GM06990 (cell line): ENCODE data around the gene ALDH2.
A peak's percentile ranks its signal among the peaks of the same experiment; 100 is the strongest.
"Not testable (repeated sequence)": the region's sequence is repeated elsewhere in the genome, so short reads cannot be mapped to it uniquely, and the experiment has no call there.

Source experiments
- DNase-seq: peaks from one replicate; pipeline ENCODE4 v3.0.0-alpha.2; 2011; ENCODE audit not compliant: insufficient read length; ENCODE audit errors: extremely low read depth
- H3K27me3 ChIP-seq: replicated peaks from 2 replicates; pipeline ENCODE4 v1.6.0; 2011; ENCODE audit warnings: low read length; ENCODE audit not compliant: control insufficient read depth, insufficient read depth
- H3K36me3 ChIP-seq: 2 replicates; pipeline ENCODE4 v1.5.1; 2011; ENCODE audit warnings: low read length; ENCODE audit not compliant: control insufficient read depth, insufficient read depth
- H3K4me3 ChIP-seq: replicated peaks from 2 replicates; pipeline ENCODE4 v1.5.1; 2011; ENCODE audit warnings: low read depth, mild to moderate bottlenecking, control low read depth, low read length
- TF ChIP-seq, protein P1 (sequence below): IDR thresholded peaks from 2 replicates; pipeline ENCODE4 v1.5.1; 2011; ENCODE audit warnings: low read length, control low read depth, mild to moderate bottlenecking, inconsistent platforms; ENCODE audit not compliant: insufficient read depth, poor library complexity, severe bottlenecking

The ALDH2 gene

GRCh38 chr12:111759991-111760390 is 6.7 kb upstream of the ALDH2 start:
- Histone ChIP-seq H3K4me3 (no peak overlapping the region), H3K36me3 (peaks cover 5% of the 10 kb centered on the region), H3K27me3 (no peaks in the 10 kb centered on the region)
- TF ChIP-seq, protein P1, sequence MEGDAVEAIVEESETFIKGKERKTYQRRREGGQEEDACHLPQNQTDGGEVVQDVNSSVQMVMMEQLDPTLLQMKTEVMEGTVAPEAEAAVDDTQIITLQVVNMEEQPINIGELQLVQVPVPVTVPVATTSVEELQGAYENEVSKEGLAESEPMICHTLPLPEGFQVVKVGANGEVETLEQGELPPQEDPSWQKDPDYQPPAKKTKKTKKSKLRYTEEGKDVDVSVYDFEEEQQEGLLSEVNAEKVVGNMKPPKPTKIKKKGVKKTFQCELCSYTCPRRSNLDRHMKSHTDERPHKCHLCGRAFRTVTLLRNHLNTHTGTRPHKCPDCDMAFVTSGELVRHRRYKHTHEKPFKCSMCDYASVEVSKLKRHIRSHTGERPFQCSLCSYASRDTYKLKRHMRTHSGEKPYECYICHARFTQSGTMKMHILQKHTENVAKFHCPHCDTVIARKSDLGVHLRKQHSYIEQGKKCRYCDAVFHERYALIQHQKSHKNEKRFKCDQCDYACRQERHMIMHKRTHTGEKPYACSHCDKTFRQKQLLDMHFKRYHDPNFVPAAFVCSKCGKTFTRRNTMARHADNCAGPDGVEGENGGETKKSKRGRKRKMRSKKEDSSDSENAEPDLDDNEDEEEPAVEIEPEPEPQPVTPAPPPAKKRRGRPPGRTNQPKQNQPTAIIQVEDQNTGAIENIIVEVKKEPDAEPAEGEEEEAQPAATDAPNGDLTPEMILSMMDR, result no peak
- DNase-seq, result no peak

DNA sequence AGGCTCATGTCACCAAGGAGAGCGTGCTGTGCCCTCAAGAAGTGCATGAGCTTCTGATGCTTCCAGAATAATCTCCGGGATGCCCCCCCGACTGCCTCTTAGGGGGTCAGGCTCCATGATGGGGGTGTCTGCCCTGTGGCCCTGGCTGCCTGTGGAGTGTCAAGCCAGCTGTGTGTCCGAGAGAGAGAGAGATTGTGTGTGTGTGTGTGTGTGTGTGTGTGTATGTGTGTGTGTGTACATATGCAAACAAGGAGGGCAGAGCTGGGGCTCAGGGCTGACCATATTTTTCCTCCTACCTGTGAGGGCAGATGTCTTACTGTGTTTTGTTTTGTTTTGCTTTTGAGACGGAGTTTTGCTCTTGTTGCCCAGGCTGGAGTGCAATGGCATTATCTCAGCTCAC is 5.6 kb upstream of the ALDH2 start:
- H3K4me3 ChIP-seq, result no peak overlapping the region
- peaks cover 2% of the 10 kb centered on the region for H3K36me3 ChIP-seq
- TF ChIP-seq, protein P1, result no peak
- peak; percentile 50 for DNase-seq
- no peaks in the 10 kb centered on the region for H3K27me3 ChIP-seq

- no peaks in the 10 kb centered on the region for H3K27me3 ChIP-seq
- TF ChIP-seq, protein P1, result no peak
- DNase-seq, result no peak
- H3K36me3 ChIP-seq, result no peaks in the 10 kb centered on the region; the same call in 1 of the 2 replicates
- H3K4me3 ChIP-seq, result no peak overlapping the region
Measured at GRCh38 chr12:111761706-111762105, 5.0 kb upstream of the ALDH2 start.

DNA sequence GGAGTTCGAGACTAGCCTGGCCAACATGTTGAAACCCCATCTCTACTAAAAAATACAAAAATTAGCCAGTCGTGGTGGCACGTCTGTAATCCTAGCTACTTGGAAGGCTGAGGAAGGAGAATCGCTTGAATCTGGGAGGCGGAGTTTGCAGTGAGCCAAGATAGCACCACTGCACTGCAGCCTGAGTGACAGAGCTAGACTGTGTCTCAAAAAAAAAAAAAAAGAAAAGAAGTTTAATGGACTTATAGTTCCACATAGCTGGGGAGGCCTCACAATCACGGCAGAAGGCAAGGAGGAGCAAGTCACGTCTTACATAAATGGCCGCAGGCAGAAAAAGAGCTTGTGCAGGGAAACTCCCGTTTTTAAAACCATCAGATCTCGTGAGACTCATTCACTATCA is 3.2 kb upstream of the ALDH2 start:
- not testable (repeated sequence) for H3K27me3 ChIP-seq, H3K36me3 ChIP-seq, DNase-seq, H3K4me3 ChIP-seq

DNA sequence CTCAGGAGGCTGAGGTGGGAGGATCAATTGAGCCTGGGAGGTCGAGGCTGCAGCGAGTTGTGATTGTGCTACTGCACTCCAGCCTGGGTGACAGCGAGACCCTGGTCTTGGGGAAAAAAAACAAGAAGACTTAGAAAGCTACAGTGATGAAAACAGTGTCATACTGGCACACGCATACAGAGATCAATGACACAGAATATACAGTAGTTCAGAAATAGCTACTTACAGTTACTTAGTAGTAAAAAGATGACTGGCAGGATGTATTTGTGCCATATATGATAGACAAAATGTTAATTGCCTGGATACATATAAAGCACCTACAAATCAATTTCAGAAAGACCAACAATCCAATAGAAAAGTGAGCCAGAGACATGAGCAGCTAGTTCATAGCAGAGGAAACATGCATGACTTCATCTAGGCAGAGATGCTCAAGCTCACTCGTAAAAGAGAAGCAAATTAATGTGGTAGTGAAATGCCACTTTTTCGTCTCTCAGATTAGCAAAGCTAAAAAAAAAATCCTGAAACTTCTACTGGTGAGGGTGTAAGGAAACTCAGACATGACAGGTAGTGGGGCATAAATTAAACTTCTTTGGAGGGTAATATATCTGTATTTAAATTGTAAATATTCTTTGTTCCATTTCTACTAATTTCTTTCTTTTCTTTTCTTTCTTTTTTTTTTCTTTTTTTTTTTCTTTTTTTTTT is 2.5 kb upstream of the ALDH2 start:
- H3K36me3 ChIP-seq, result no peaks in the 10 kb centered on the region
- H3K27me3 ChIP-seq, result no peaks in the 10 kb centered on the region

DNA sequence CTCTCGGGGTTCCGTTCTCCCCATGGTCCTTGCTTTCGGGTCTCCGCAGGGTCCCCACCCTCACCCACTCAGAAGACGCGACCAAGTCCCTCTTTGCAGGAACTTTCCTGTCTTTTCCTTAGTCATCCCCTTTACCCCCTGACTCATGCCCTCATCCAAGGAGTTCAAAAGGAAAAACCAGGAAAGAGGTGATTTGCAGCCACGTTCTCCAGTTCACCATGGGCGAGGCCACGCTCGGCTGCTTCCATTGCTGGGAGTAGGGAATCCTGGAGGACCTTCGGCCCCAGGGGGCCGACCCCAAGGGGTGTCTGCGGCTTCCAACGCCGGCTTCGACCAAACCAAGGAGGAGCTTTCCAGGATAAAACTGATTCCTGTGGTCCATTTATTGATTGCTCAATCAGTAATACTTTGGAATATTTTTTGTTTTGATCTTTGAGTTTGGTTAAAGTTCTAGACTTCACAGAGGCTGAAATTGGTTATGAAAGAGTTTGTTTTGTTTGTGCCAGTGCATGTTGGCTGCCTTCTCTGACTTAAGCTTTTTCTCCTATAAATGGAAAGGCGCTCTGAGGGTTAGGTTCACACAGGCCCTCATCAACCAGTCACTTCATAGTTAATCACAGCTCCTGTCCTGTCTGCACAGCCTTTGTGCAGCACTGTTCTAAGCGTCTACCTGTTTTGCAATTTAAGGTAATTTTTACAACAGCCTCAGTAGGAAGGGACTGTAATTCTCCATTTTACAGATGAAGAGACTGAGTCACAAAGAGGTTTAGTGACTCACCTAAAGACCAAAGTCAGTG is 827 bp downstream of the ALDH2 start:
- no peak for DNase-seq
- H3K27me3 ChIP-seq, result no peaks in the 10 kb centered on the region
- H3K36me3 ChIP-seq, result no peaks in the 10 kb centered on the region
- H3K4me3 ChIP-seq, result peak overlapping the region; percentile 48
- TF ChIP-seq, protein P1, result no peak

More for the DNA sequence above, 2.5 kb upstream of the ALDH2 start:
- H3K4me3 ChIP-seq, result no peak overlapping the region
- TF ChIP-seq, protein P1, result no peak
- peak; percentile 57 for DNase-seq
